HepG2 (cell line): ENCODE data around the gene ADAMTS13. TPM values are rescaled to one million over a fixed set of nuclear protein-coding genes. Genes with fewer than 3 reads are reported as not detected.

Experiments
- HIVEP1 ChIP-seq: sonication (generic); formaldehyde crosslinking; IDR thresholded peaks from 2 replicates; pipeline ENCODE4 v1.4.0; 2020; ENCODE audit warnings: mild to moderate bottlenecking, missing genetic modification reagents
- TEAD2 ChIP-seq: sonication (generic); formaldehyde crosslinking; IDR thresholded peaks from 2 replicates; pipeline ENCODE4 v1.9.0; 2021; ENCODE audit warnings: missing genetic modification reagents
- ZNF75D ChIP-seq: sonication (generic); formaldehyde crosslinking; IDR thresholded peaks from 2 replicates; pipeline ENCODE4 v1.8.1; 2023; ENCODE audit warnings: missing genetic modification reagents, mild to moderate bottlenecking, borderline replicate concordance
- polyA plus RNA-seq, 8 experiments: library from polyadenylated mRNA; depleted of rRNA in 3 of 8; stranded (reverse) in 7 of 8; unstranded in 1 of 8; fragments of >200 nt; fragmentation: Illumina TruSeq in 4 of 8; extraction: Trizol in 4 of 8; gene quantifications; 2 replicates each; pipeline versions ENCODE4 v1.2.1 to v1.2.3, GENCODE V29; 2011 to 2016; ENCODE audit warnings: low read depth in 4 of 8, missing spikeins in 1 of 8, mixed read lengths in 1 of 8; ENCODE audit not compliant: insufficient read depth in 1 of 8
- total RNA-seq, 5 experiments: library from RNA; depleted of rRNA; stranded (reverse); fragments of >200 nt; fragmentation: Illumina TruSeq; extraction: Trizol; gene quantifications; 2 replicates each; pipeline ENCODE4 v1.2.3, GENCODE V29; 2016; ENCODE audit warnings: low read depth in 1 of 5
- TF ChIP-seq, protein P1 (sequence below): sonication (generic); formaldehyde crosslinking; IDR thresholded peaks from one replicate; pipeline ENCODE4 v1.5.1; 2020; ENCODE audit warnings: mild to moderate bottlenecking, missing genetic modification reagents; ENCODE audit errors: not compliant biosample characterization
- TF ChIP-seq, protein P2 (sequence below): sonication (generic); formaldehyde crosslinking; IDR thresholded peaks from 2 replicates; pipeline ENCODE4 v1.8.0; 2022; ENCODE audit warnings: missing genetic modification reagents, mild to moderate bottlenecking, inconsistent platforms, borderline replicate concordance
- TF ChIP-seq, protein P3 (sequence below): sonication (generic); formaldehyde crosslinking; IDR thresholded peaks from 2 replicates; pipeline ENCODE4 v1.9.0; 2022; ENCODE audit warnings: low read depth, missing genetic modification reagents
- TF ChIP-seq, protein P4 (sequence below): sonication (generic); formaldehyde crosslinking; IDR thresholded peaks from 2 replicates; pipeline ENCODE4 v1.4.0; 2020; ENCODE audit warnings: missing genetic modification reagents

ADAMTS13 gene
- total and polyA plus RNA-seq, 2 of the 13 experiments (the other 11 are each of a cell fraction or from before 2014, with no cell fraction given): 0.91 to 4.5 TPM

DNA sequence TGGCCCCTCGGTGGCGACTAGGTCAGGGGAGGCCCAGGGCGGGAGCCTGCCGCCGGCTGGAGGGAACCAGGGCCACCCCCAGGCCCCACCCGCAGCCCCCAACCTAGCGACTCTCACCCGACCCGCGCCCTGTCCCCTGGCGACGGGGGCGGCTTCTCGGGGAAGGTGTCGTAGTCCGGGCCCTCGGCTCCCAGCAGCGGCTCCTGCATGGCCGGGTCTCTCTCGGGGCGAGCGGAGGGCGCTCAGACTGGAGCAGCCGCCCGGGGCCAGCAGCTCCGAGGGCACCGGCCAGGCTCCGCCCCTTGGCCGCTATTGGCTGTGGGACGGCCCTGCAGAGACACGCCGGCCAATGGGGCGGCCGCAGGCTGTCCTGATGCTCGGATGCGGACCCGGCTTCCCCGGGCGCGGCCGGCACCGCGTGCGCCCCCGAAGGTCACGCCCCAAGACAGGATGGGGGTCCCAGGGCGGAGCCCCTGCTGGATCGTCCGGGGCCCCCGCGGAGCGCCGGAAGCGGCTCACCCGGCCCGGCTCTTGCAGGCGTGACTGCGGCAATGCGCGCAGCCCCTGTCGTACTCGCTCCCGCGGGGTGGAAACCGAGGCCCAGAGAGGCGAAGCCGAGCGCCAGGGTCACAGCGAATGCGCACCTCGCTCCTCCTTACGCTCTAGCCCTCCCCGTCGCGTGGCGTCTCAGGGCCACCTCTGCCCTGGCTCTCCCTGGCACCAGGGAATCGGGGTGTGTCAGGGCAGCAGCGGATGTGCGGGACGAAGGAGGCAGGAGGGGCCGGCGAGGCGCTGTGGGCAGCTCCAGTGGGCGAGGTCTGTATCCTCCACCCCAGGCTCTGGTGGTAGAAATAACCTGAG lies 56.9 kb downstream of the ADAMTS13 start, which contains the start of gene SLC2A6 (continued):
- TF ChIP-seq TEAD2 (CRISPR knock-in tag) (no peak), ZNF75D (CRISPR knock-in tag) (no peak), HIVEP1 (no peak)
- TF ChIP-seq, protein P1, sequence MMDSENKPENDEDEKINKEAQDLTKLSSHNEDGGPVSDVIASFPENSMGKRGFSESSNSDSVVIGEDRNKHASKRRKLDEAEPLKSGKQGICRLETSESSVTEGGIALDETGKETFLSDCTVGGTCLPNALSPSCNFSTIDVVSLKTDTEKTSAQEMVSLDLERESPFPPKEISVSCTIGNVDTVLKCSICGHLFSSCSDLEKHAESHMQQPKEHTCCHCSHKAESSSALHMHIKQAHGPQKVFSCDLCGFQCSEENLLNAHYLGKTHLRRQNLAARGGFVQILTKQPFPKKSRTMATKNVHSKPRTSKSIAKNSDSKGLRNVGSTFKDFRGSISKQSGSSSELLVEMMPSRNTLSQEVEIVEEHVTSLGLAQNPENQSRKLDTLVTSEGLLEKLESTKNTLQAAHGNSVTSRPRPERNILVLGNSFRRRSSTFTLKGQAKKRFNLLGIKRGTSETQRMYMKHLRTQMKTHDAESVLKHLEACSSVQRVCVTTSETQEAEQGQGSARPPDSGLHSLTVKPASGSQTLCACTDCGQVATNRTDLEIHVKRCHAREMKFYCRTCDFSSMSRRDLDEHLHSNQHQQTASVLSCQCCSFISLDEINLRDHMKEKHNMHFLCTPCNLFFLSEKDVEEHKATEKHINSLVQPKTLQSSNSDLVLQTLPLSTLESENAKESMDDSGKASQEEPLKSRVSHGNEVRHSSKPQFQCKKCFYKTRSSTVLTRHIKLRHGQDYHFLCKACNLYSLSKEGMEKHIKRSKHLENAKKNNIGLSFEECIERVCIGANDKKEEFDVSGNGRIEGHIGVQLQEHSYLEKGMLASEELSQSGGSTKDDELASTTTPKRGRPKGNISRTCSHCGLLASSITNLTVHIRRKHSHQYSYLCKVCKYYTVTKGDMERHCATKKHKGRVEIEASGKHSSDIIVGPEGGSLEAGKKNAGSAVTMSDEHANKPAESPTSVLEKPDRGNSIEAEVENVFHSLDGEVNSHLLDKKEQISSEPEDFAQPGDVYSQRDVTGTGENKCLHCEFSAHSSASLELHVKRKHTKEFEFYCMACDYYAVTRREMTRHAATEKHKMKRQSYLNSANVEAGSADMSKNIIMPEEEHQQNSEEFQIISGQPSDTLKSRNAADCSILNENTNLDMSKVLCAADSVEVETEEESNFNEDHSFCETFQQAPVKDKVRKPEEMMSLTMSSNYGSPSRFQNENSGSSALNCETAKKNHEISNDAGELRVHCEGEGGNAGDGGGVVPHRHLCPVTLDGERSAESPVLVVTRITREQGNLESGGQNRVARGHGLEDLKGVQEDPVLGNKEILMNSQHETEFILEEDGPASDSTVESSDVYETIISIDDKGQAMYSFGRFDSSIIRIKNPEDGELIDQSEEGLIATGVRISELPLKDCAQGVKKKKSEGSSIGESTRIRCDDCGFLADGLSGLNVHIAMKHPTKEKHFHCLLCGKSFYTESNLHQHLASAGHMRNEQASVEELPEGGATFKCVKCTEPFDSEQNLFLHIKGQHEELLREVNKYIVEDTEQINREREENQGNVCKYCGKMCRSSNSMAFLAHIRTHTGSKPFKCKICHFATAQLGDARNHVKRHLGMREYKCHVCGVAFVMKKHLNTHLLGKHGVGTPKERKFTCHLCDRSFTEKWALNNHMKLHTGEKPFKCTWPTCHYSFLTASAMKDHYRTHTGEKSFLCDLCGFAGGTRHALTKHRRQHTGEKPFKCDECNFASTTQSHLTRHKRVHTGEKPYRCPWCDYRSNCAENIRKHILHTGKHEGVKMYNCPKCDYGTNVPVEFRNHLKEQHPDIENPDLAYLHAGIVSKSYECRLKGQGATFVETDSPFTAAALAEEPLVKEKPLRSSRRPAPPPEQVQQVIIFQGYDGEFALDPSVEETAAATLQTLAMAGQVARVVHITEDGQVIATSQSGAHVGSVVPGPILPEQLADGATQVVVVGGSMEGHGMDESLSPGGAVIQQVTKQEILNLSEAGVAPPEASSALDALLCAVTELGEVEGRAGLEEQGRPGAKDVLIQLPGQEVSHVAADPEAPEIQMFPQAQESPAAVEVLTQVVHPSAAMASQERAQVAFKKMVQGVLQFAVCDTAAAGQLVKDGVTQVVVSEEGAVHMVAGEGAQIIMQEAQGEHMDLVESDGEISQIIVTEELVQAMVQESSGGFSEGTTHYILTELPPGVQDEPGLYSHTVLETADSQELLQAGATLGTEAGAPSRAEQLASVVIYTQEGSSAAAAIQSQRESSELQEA: peak; percentile 45
- TF ChIP-seq, protein P2, sequence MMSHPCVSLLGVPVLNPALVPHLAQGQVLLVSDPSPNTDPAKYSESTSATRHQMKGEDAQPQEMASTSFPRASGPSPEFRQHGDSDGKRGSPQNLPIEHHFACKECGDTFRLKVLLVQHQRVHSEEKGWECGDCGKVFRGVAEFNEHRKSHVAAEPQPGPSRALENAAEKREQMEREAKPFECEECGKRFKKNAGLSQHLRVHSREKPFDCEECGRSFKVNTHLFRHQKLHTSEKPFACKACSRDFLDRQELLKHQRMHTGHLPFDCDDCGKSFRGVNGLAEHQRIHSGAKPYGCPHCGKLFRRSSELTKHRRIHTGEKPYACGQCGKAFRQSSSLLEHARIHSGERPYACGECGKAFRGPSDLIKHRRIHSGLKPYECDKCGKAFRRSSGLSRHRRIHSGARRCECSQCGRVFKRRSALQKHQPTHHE (CRISPR knock-in tag): 0 out of 2 replicates have a peak, but pooled peaks have one; percentile 22
- TF ChIP-seq, protein P3, sequence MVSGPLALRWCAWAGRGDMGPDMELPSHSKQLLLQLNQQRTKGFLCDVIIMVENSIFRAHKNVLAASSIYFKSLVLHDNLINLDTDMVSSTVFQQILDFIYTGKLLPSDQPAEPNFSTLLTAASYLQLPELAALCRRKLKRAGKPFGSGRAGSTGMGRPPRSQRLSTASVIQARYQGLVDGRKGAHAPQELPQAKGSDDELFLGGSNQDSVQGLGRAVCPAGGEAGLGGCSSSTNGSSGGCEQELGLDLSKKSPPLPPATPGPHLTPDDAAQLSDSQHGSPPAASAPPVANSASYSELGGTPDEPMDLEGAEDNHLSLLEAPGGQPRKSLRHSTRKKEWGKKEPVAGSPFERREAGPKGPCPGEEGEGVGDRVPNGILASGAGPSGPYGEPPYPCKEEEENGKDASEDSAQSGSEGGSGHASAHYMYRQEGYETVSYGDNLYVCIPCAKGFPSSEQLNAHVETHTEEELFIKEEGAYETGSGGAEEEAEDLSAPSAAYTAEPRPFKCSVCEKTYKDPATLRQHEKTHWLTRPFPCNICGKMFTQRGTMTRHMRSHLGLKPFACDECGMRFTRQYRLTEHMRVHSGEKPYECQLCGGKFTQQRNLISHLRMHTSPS (CRISPR knock-in tag): no peak; the same call in 1 of the 2 replicates
- TF ChIP-seq, protein P4, sequence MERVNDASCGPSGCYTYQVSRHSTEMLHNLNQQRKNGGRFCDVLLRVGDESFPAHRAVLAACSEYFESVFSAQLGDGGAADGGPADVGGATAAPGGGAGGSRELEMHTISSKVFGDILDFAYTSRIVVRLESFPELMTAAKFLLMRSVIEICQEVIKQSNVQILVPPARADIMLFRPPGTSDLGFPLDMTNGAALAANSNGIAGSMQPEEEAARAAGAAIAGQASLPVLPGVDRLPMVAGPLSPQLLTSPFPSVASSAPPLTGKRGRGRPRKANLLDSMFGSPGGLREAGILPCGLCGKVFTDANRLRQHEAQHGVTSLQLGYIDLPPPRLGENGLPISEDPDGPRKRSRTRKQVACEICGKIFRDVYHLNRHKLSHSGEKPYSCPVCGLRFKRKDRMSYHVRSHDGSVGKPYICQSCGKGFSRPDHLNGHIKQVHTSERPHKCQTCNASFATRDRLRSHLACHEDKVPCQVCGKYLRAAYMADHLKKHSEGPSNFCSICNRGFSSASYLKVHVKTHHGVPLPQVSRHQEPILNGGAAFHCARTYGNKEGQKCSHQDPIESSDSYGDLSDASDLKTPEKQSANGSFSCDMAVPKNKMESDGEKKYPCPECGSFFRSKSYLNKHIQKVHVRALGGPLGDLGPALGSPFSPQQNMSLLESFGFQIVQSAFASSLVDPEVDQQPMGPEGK (CRISPR knock-in tag): peak; percentile 30; the same call in 1 of the 2 replicates
